Subcutaneous adipose tissue (tissue), 4 donors: ENCODE results near the gene TMEM150B. TPM values are rescaled to one million over a fixed set of nuclear protein-coding genes. Genes with fewer than 3 reads are reported as not detected.

Experiments
- total RNA-seq, 4 donors: library from RNA; depleted of rRNA; stranded (reverse); fragments of >200 nt; gene quantifications; one replicate each; pipeline ENCODE4 v1.1.0, GENCODE V29; 2016
- TF ChIP-seq, protein P1 (sequence below): fragments of 450-650 bp; IDR thresholded peaks from one replicate; pipeline ENCODE4 v1.5.1; 2016; ENCODE audit warnings: low read depth, mild to moderate bottlenecking, control low read depth, antibody characterized with exemption, moderate library complexity

The TMEM150B gene
- total RNA-seq, 4 donors from 2014 or later: 10.0 to 17.8 (median 14.4) TPM

DNA sequence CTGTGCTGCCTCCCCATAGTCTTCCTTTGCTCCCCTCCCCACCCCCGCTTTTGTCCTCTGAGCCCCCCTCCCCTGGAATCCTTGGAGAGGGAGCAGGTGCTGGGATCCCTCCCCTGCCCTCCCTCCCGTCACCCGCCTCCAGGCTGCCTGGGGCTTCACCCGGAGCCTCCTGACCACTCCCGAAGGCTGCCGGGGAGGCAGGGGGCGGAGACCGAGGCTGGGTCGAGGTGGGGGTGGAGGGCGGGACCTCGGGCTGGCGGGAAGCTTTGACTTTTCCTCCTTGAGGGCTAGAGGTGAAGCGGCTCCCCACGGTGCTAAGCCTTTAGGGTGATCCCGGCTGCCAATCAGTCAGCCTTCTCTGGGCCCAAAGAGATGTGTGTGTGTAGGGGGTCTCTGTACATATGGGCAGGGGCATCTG is 16.0 kb upstream of the TMEM150B start:
- TF ChIP-seq, protein P1, sequence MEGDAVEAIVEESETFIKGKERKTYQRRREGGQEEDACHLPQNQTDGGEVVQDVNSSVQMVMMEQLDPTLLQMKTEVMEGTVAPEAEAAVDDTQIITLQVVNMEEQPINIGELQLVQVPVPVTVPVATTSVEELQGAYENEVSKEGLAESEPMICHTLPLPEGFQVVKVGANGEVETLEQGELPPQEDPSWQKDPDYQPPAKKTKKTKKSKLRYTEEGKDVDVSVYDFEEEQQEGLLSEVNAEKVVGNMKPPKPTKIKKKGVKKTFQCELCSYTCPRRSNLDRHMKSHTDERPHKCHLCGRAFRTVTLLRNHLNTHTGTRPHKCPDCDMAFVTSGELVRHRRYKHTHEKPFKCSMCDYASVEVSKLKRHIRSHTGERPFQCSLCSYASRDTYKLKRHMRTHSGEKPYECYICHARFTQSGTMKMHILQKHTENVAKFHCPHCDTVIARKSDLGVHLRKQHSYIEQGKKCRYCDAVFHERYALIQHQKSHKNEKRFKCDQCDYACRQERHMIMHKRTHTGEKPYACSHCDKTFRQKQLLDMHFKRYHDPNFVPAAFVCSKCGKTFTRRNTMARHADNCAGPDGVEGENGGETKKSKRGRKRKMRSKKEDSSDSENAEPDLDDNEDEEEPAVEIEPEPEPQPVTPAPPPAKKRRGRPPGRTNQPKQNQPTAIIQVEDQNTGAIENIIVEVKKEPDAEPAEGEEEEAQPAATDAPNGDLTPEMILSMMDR: no peak

DNA sequence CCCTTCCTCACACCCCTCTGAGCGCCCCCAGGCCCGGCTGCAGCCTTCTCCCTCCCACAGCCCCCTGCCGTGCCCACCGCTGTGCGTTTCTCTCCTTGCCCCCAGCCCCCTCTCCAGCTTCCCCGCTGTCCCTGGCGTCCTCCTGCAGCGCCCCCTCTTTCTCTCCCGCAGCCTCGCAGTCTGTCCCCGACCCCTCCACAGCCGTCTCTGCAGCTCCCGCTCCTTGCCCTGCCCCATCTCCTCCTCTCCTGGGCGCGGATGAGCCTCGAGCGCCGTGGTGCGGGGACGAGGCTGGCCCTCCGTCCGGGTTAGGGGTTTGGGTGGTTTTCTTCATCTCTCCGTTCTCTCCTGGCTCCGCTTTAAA is 15.6 kb upstream of the TMEM150B start:
- TF ChIP-seq, protein P1: no peak

DNA sequence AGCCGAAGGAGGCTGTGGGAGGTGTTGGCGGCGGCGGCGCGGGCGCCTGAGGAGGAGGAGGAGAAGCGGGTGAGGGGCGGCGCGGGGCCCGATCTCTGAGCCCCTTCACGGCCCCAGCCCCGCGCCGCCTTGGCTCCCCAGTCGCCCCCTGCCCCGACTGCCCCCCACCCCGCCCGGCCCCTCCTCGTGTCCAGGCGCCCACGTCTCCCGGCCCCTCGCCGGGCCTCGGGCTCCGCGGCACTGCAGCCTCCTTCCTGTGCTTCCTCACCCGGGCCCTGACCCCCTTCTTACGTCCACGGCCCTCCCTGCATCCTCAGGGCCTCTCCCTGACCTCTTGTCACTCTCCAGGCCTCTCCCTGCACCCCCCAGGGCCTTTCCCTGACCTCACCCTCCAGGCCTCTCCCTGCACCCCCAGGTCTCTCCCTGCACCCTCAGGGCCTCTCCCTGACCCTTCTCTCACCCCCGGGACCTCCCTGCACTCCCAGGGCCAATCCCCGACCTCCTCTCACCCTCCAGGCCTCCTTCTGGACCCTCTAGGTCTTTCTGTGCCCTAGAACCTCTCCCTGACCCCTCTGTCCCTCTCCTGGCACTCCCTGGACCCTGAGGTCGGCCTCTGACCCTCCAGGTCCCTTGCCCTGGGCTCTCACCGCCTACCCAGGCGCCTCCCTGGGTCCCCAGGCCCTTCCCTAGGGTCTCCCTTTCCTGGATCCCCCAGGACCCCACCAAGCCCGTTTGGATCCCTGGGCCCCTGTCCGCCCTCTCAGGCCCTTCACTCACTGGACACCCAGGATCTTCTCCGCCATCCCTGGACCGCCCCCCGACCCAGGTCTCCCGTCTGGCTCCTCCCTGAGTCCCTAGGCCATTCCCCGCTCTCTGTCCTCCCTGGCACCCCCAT is 15.0 kb upstream of the TMEM150B start:
- TF ChIP-seq, protein P1: no peak

DNA sequence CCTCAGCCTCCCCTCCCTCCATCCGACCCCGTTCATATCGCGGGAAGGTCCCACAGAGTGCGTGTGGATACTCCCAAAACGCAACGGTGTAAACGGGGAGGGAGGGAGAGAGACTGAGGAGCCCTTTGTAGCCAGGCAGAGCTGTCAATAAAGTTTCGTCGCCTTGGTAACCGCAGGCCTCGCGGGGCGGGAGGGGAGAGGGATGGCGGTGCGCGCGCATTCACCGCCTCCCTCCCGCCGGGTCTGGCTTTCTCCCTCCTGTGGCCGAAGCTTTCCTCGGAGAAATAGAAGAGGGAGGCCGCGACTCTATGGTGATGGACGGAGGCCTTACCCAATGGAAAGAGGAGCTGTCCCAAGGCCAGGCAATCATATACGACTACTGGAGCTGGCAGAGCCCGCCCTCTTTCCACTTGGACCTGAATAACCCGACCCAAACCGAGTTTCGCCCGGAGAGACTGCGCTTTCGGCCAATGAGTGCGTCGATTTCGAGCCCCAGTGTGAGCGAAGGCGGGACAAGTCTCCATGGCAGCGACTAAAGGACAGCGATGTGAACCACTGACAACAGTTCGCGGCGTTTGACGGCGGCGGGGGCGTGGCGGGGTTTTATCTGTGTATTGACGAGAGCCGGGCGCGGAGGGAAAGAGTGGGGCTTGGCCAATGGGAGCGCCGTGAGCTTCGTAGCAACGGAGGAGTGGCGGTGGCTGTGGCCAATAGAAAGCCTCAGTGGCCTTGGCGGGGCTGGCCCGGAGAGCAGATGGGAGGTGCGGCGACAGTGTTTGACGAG is 14.2 kb upstream of the TMEM150B start, which contains the start of gene KMT5C:
Gene KMT5C (plus strand): TSS at position 772 of the 784 bp plus-strand sequence. CDS start 2,061 bp downstream, outside the sequence.
- TF ChIP-seq, protein P1: no peak

DNA sequence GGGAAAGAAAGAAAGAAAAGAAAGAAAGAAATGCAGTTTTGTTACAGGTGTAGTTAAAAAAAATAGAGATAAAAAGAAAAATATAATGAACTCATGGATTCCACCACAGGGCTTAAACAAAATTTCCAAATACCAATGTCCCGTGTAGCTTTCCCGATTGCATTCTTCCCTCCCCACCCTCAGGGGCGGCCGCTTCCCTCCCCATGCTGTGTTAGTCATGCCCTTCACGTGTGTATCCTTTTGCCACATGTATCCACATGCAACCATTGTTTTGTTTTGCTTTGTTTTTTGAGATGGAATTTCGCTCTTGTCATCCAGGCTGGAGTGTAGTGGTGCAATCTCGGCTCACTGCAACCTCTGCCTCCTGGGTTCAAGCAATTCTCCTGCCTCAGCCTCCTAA is 11.0 kb upstream of the TMEM150B start:
- TF ChIP-seq, protein P1: no peak

DNA sequence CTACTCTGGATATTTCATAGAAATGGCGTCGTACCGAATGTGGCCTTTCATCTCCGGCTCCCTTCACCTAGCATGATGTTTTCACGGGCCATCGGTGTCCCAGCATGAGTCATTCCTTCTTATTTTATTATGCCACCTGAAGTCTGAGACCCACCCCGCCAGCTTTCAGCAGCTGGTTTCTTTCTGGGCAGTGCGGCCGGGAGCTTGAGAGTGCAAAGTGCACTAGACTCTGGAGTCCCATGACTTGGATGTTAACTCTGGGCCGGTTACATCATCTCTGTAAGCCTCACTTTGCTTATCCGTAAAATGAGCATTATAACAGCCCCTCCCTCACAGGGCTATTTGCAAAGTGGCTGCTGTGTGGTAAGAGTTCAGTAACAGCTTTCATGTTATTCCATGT is 8.7 kb upstream of the TMEM150B start:
- TF ChIP-seq, protein P1: no peak

DNA sequence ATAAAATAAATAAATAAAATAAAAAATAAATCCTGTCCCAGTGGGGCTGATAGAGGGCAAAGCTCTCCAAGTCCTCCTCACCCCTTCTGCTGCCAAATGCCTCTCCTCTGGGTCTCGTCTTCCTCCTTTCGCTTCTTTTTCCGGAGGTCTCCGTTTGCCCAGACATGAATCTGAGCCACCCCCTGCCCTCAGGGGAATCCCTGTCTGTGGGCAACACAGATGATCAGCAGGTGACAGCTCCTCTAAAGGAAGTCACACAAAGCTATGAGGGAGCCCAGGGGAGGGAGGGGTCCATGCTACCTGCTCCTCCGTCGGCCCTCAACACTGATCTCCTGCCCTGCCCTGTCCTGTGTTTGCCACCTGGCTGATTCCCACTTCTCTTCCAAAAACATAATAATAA is 479 bp downstream of the TMEM150B start:
- TF ChIP-seq, protein P1: no peak
